Activated T-cell treated with anti-CD3 and anti-CD28 coated beads for 48 hours (primary cell): ENCODE measurements around the gene SOX6.

Experiments used
- DNase-seq: peaks from one replicate; pipeline ENCODE4 v3.0.0-alpha.2; 2020; ENCODE audit warnings: low read depth

The SOX6 gene

GRCh38 chr11:16276251-16276650, 80.1 kb downstream of the SOX6 start:
- DNase-seq, result no peak

- no peak for DNase-seq
Observed at GRCh38 chr11:16271258-16271657, 85.1 kb downstream of the SOX6 start.

DNA sequence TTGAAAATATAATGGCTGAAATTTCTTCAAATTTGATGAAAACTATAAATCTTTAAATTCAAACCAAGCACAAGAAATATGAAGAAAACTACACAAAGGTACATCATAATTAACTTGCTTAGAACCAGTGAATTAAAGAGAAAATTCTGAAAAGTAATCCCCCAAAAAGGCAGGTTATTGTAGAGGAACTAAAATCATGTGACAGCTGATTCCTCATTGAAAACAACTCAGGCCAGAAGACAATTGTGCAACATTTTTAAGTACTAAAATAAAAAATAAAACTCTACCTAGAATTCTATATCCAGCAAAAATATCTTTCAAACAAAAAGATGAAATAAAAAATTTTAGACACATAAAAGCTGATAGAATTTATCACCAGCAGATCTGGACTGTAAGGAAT, 90.3 kb downstream of the SOX6 start:
- no peak for DNase-seq

GRCh38 chr11:16265022-16265421, 91.3 kb downstream of the SOX6 start:
- no peak for DNase-seq

DNA sequence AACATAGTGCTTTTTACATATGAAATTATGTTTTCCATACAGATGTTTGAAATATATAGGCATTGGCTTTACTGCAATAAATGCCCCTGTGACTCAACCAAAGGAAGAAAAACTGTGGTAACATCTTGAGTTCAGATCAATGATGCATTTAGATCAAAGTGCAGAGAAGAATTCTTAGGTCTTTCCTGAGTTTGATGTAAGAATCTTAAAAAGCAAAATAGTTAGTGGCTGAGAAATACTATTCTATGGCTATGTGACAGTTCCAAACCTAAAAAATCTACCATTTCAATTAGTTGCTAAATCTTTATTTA, 93.7 kb downstream of the SOX6 start:
- DNase-seq, result no peak

DNA sequence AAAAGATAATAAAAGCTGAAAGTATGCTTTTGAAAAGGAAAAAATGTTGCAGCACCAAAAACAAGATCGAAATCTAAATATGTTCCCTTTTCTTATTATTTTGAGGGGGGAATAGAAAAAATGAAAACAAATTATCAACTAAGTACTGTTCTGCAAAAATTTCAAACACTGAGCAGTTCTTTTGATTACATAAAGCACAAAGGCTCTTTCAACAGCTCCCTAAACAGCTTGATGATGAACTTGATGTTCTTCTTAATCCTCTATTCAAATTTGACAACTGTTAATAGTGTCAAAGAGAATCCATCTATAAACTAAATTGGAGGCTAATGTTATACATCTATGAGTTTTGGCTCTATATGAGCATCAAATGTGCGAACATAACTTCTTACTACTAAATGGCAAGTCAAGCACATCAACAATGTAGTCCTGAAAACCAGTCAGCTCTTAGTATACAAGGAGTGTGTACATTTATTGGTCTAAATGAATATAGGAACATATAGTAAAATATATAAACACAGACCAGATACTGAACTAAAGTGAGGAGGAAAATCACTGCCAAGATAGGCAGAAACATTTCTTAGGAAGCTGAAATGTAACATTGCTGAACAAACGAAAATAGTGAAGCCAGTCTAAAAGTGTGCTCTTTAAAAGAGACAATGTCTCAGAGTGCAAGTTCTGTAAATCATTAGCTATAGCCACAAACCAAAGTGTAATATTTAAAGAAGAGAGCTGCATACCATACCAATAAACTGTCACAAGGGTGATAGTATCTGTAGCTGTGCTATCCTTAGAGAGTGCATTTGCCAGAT, 94.3 kb downstream of the SOX6 start:
- no peak for DNase-seq

GRCh38 chr11:16252373-16252772, 104.0 kb downstream of the SOX6 start:
- DNase-seq, result no peak

DNA sequence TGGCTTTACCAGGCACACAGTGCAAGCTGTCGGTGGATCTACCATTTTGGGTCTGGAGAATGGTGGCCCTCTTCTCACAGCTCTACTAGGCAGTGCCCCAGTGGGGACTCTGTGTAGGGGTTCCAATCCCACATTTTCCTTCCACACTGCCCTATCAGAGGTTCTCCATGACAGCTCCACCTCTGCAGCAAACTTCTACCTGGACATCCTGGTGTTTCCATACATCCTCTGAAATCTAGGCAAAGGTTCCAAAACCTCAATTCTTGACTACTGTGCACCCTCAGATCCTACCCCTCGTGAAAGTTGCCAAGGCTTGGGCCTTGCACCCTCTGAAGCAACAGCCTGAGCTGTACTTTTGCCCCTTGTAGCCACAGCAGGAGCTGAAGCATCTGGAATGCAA, 108.1 kb downstream of the SOX6 start:
- DNase-seq, result no peak

DNA sequence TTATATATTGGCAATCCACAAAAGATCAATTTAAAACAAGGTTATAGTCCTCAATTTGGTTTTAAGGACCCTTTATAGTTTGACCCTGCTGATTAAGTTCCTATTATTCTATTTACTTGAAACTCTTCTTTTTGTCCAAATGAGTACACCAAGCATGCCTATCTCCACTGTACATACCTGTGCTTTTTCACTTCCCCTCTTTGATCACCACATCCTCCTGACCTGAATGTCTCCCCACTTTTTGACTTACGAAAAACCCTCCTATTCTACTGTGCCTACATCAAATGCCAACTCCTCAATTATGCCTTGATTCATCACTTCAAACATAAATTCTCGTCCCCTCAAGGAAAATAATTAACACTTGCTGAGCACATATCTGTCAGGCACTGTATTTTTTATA, 113.5 kb downstream of the SOX6 start:
- DNase-seq, result no peak

GRCh38 chr11:16240687-16241086, 115.7 kb downstream of the SOX6 start:
- DNase-seq, result no peak

DNA sequence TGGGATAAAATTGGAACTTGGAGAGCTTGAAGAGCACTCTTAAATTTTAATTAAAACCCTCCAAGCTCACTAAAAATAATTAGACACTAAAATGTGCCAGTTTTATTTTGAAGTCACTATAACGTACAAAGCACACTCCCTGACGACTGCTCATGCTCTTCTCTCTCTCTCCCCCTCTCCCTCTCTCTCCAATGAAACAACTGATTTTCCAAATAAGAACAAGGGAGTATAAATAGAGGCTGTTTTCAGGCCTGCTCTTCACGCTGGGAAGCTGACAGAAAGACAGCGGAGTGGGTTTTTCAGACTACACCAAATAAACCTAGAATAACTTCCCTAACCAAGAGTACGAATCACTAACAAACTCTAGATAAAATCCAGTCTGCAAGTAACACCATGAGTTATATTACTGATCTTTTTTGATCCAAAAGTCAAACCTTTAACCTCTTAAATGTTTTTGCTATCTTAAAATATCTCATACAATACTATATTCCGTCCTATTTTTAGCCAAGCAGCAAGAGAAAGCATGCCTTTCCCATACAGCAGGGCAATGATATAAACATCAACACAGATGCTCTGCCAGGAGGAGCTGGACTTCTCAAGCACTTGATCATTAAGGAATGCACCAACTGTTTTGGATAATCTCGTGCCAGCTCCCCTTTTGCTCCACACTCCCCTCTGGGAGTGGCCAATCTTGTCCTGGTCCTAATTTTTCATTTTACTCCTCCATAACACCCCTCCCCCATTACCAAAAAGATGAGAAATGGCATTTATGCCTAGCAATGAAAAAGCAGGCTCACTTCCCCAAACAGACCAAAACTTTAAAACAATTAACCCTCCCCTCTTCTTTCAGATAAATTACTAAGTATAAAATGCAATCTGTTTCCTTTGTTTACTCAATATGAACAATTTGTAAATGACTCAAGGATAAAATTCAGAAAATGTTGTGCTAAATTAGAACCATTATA, 116.9 kb downstream of the SOX6 start:
- no peak for DNase-seq

DNA sequence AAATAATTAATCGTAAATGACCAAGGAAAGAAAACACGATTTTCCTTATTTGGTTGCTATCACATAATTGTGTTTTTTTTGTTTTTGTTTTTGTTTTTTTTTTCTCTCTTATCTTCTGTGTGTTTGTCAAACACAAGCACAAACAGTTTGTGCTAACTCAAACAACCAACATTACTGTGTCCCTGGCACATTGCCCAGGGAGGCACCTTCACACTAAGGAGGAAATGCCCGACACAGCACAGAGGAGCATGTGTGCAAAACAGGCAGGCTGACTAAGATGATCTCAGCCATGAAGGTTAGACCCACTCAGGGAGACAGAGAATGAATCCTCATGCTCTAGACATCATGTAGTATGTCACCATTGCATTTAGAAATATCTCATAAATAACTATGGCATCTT, 130.1 kb downstream of the SOX6 start:
- DNase-seq, result no peak

- no peak for DNase-seq
Observed at GRCh38 chr11:16225623-16226022, 130.7 kb downstream of the SOX6 start.

DNA sequence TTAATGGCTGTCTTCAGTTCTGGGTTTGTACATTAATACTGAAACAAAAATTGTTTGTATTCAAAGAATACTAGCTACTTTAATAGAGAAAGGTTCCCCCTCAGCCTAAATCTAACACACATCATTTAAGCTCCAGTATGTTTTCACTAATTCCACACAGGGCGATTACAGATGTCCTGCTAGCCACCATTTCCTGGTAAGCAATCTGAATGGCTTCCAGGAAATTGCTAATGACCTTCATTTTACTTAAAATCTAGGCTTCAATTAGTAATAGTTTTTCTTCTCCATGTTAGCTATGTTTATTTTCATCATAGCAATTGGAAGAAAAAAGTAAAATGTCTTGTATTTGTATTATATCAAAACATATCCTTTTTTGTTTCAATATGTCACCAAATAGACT, 132.8 kb downstream of the SOX6 start:
- no peak for DNase-seq

DNA sequence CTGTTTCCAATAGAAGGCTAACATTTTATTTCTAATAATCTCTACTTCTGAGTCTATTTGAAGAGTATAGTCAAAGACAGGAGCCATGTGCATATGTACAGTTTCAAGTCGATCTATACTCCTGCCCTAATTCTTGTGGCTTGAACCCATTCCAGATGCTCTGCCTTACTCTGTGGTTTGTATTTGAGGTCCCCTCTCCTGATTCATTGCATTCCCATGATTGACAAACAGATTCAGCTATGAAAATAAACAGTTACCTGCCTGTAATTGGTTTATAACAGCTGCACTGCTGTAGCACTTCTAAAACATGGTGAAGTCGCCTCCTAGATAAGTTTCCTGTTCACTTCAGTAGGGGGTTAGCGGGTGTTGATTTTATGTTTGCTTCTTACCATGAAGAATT, 138.7 kb downstream of the SOX6 start:
- DNase-seq, result no peak

DNA sequence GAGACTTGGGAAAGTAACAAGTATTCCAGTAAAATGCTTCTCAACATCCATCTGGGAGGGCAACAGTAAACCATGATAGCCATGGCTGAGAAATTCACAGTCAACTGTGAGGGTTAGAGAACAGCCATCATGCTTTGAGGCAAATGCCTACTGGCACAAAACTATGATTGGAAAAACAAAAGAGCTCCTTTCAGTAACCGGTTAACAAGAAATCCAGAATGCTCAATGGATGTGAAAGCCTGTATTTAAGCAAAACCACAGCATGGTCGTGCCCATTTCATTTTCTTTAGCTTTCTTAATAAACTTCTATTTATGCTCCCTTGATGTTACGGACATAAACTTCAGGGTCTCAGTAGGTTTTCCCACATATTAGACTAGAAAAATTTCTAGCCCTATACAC, 139.5 kb downstream of the SOX6 start:
- no peak for DNase-seq

GRCh38 chr11:16215352-16215751, 141.0 kb downstream of the SOX6 start:
- DNase-seq, result no peak

GRCh38 chr11:16211407-16211806, 144.9 kb downstream of the SOX6 start:
- DNase-seq, result no peak

DNA sequence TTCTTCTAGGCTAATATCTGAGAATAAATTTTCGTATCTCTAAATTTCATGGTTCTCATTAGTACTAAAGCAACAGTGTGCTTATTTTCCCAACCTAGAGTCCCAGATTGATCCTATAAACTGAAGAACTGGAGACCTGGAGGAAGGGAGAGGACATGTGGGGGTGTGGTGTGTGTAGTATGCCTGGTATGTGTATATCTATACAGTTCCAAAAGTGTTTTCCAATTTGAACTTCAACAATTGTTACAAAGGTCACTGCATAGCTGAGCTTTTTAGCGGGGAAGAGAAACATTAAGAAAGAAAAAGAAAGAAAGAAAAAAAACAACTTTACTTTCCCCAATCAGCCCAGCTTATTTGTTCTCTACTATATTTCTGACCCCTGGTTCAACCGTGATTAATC, 152.1 kb downstream of the SOX6 start:
- no peak for DNase-seq

GRCh38 chr11:16195651-16196050, 160.7 kb downstream of the SOX6 start:
- DNase-seq, result no peak

DNA sequence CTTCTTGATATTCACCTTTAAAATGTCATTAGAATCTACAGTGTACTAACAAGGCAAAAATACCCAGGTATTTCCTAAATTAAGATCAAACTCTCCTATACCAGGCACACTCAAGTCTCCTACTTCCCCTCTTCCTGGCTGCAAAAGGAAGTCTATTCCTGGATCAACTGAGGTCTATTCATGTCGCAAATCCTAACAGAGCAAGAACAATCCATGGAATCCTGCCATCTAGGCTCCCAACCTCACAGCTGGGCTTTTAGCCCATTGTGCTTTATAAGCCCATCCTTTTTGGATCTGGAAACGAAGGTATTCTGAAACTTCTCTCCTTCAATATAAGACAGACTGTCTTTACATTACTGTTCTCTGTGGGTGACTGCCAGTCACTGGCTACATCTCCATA, 161.8 kb downstream of the SOX6 start:
- no peak for DNase-seq

GRCh38 chr11:16193897-16194381, 162.4 kb downstream of the SOX6 start:
- no peak for DNase-seq

GRCh38 chr11:16191868-16192240, 164.5 kb downstream of the SOX6 start:
- DNase-seq, result no peak
